AG08395 (cell line): ENCODE measurements around the gene ASTN1.

Experiments
- DNase-seq: peaks from one replicate; pipeline ENCODE4 v3.0.0; 2012; ENCODE audit warnings: mixed read lengths, low spot score

ASTN1 gene

GRCh38 chr1:176989754-176990153 lies 174.8 kb downstream of the ASTN1 start:
- DNase-seq, result no peak

- DNase-seq, result no peak
These were observed 175.5 kb downstream of the ASTN1 start for GRCh38 chr1:176989023-176989422.

GRCh38 chr1:176987016-176987415 lies 177.5 kb downstream of the ASTN1 start:
- DNase-seq, result no peak

- no peak for DNase-seq
These were observed 180.8 kb downstream of the ASTN1 start for GRCh38 chr1:176983731-176984130.

- no peak for DNase-seq
These were observed 187.7 kb downstream of the ASTN1 start for GRCh38 chr1:176976771-176977170.

- no peak for DNase-seq
These were observed 188.3 kb downstream of the ASTN1 start for GRCh38 chr1:176976225-176976624.

GRCh38 chr1:176964687-176965086 lies 199.8 kb downstream of the ASTN1 start:
- DNase-seq, result no peak

- no peak for DNase-seq
These were observed 201.3 kb downstream of the ASTN1 start for GRCh38 chr1:176963181-176963580.

GRCh38 chr1:176961678-176962077 lies 202.8 kb downstream of the ASTN1 start:
- DNase-seq, result no peak

GRCh38 chr1:176959191-176959820 lies 205.2 kb downstream of the ASTN1 start:
- no peak for DNase-seq

- no peak for DNase-seq
These were observed 206.9 kb downstream of the ASTN1 start for GRCh38 chr1:176957603-176958002.

- DNase-seq, result no peak
These were observed 210.3 kb downstream of the ASTN1 start for GRCh38 chr1:176954242-176954641.

- DNase-seq, result no peak
These were observed 213.7 kb downstream of the ASTN1 start for GRCh38 chr1:176950736-176951324.

GRCh38 chr1:176949033-176949662 lies 215.4 kb downstream of the ASTN1 start:
- peak; percentile 56 for DNase-seq

GRCh38 chr1:176944606-176945005 lies 219.9 kb downstream of the ASTN1 start:
- DNase-seq, result no peak

- no peak for DNase-seq
These were observed 220.7 kb downstream of the ASTN1 start for GRCh38 chr1:176943783-176944182.

GRCh38 chr1:176942346-176942745 lies 222.2 kb downstream of the ASTN1 start:
- DNase-seq, result no peak

- no peak for DNase-seq
These were observed 224.5 kb downstream of the ASTN1 start for GRCh38 chr1:176939993-176940392.

- DNase-seq, result no peak
These were observed 226.1 kb downstream of the ASTN1 start for GRCh38 chr1:176938375-176938774.

GRCh38 chr1:176934370-176934769 lies 230.1 kb downstream of the ASTN1 start:
- DNase-seq, result no peak

GRCh38 chr1:176932114-176933104 lies 232.1 kb downstream of the ASTN1 start:
- DNase-seq, result no peak

GRCh38 chr1:176931526-176931925 lies 233.0 kb downstream of the ASTN1 start:
- DNase-seq, result no peak
